Astrocyte (in vitro differentiated cells and primary cell): Measurements from ENCODE around the gene EFCAB6.

Source experiments
- CTCF ChIP-seq: IDR thresholded peaks from 2 replicates; pipeline ENCODE4 v1.5.1; 2011; ENCODE audit warnings: low read depth, mild to moderate bottlenecking, inconsistent platforms, low read length, moderate library complexity; ENCODE audit not compliant: insufficient read depth
- EZH2 ChIP-seq: IDR thresholded peaks from 2 replicates; pipeline ENCODE4 v1.6.1; 2012; ENCODE audit warnings: mild to moderate bottlenecking, low read length, inconsistent platforms; ENCODE audit not compliant: insufficient read depth

GRCh38 chr22:43634316-43634715, 177.8 kb downstream of the EFCAB6 start:
- TF ChIP-seq CTCF (no peak), EZH2 (no peak)
